GM18519 (cell line): ENCODE measurements around the gene STYXL1.

Experiments
- ATAC-seq: cut with Tn5 transposase; IDR thresholded peaks from one replicate; pipeline ENCODE4 v1.9.1; 2021; ENCODE audit warnings: mild to moderate bottlenecking, moderate library complexity; ENCODE audit not compliant: unreplicated experiment, low FRiP score

The STYXL1 gene

GRCh38 chr7:75962607-75963380, 85.0 kb downstream of the STYXL1 start:
- no peak for ATAC-seq

- ATAC-seq, result no peak
These were observed 86.6 kb downstream of the STYXL1 start for GRCh38 chr7:75961218-75961617.

GRCh38 chr7:75960372-75960771, 87.4 kb downstream of the STYXL1 start:
- no peak for ATAC-seq

- ATAC-seq, result no peak
These were observed 88.8 kb downstream of the STYXL1 start for GRCh38 chr7:75958802-75959543.

GRCh38 chr7:75957021-75957736, 90.6 kb downstream of the STYXL1 start:
- ATAC-seq, result no peak

- no peak for ATAC-seq
These were observed 92.4 kb downstream of the STYXL1 start for GRCh38 chr7:75955331-75955955.

GRCh38 chr7:75953931-75954330, 93.9 kb downstream of the STYXL1 start:
- no peak for ATAC-seq

- ATAC-seq, result no peak
These were observed 94.4 kb downstream of the STYXL1 start for GRCh38 chr7:75953431-75953830.

- no peak for ATAC-seq
These were observed 96.3 kb downstream of the STYXL1 start for GRCh38 chr7:75951506-75951905.

- ATAC-seq, result no peak
These were observed 97.6 kb downstream of the STYXL1 start for GRCh38 chr7:75950111-75950681.

- no peak for ATAC-seq
These were observed 99.6 kb downstream of the STYXL1 start for GRCh38 chr7:75948179-75948578.
